IMR-90 (cell line): ENCODE data around the gene SNAP23. TPM values are rescaled to one million over a fixed set of nuclear protein-coding genes. Genes with fewer than 3 reads are reported as not detected.

Experiments
- ATAC-seq: fragments of 200-7000 bp; cut with Tn5 transposase; 2 replicates; pipeline ENCODE4 v1.9.1; 2020; ENCODE audit warnings: low read depth, mild to moderate bottlenecking, moderate library complexity
- BruUV-seq: library from RNA; stranded (reverse); fragments of 400-500 nt; replicated peaks from 2 replicates; lab custom pipeline; 2021; lab: Mats Ljungman, UMichigan
- CTCF ChIA-PET: fragments of 300-600 bp; formaldehyde crosslinking; extraction: SDS; loops from one replicate; lab custom pipeline; 2021; ENCODE audit warnings: antibody characterized with exemption; lab: Yijun Ruan, JAX
- POLR2A ChIA-PET: fragments of 300-600 bp; sonication (Branson Sonifier 250); formaldehyde crosslinking; loops from one replicate; lab custom pipeline; 2022; ENCODE audit warnings: antibody characterized with exemption; ENCODE audit not compliant: unreplicated experiment; lab: Charles Lee
- DNase-seq: peaks from one replicate; pipeline ENCODE4 v3.0.0; 2013
- H2AFZ ChIP-seq: replicated peaks from 2 replicates; pipeline ENCODE3; 2013; ENCODE audit warnings: low read length, mild to moderate bottlenecking; ENCODE audit not compliant: poor library complexity
- H2AK5ac ChIP-seq: 2 replicates; pipeline ENCODE4 v1.6.1; 2013; ENCODE audit warnings: low read depth, low read length, inconsistent platforms
- H2AK9ac ChIP-seq: replicated peaks from 2 replicates; pipeline ENCODE3; 2013; ENCODE audit warnings: mild to moderate bottlenecking, low read depth, low read length, moderate library complexity; ENCODE audit not compliant: poor library complexity
- H2BK120ac ChIP-seq: 2 replicates; pipeline ENCODE4 v1.6.1; 2013; ENCODE audit warnings: low read depth, low read length, inconsistent platforms
- H2BK15ac ChIP-seq: 3 replicates; pipeline ENCODE4 v1.6.1; 2013; ENCODE audit warnings: low read depth, low read length, inconsistent platforms
- H2BK20ac ChIP-seq: 2 replicates; pipeline ENCODE4 v1.6.1; 2013; ENCODE audit warnings: low read depth, mild to moderate bottlenecking, inconsistent platforms, low read length, moderate library complexity
- H2BK5ac ChIP-seq: 2 replicates; pipeline ENCODE4 v1.6.1; 2013; ENCODE audit warnings: mild to moderate bottlenecking, low read depth, low read length, inconsistent platforms; ENCODE audit not compliant: poor library complexity, severe bottlenecking
- H3K14ac ChIP-seq: replicated peaks from 2 replicates; pipeline ENCODE4 v1.6.1; 2013; ENCODE audit warnings: low read depth, low read length, inconsistent platforms
- H3K18ac ChIP-seq: 2 replicates; pipeline ENCODE4 v1.6.1; 2013; ENCODE audit warnings: low read depth, low read length, control low read depth
- H3K23ac ChIP-seq: 2 replicates; pipeline ENCODE4 v1.6.1; 2013; ENCODE audit warnings: low read depth, low read length, inconsistent platforms
- H3K27ac ChIP-seq: 2 replicates; pipeline ENCODE4 v1.5.1; 2013; ENCODE audit warnings: mild to moderate bottlenecking, control low read depth, low read length; ENCODE audit not compliant: insufficient read depth
- H3K27me3 ChIP-seq: 2 replicates; pipeline ENCODE4 v1.6.1; 2013; ENCODE audit warnings: low read length; ENCODE audit not compliant: control insufficient read depth, insufficient read depth
- H3K36me3 ChIP-seq: 2 replicates; pipeline ENCODE4 v1.6.1; 2013; ENCODE audit warnings: low read length, mixed read lengths; ENCODE audit not compliant: control insufficient read depth, insufficient read depth
- H3K4ac ChIP-seq: 2 replicates; pipeline ENCODE4 v1.6.1; 2013; ENCODE audit warnings: low read depth, low read length, inconsistent platforms
- H3K4me1 ChIP-seq: 2 replicates; pipeline ENCODE4 v1.6.1; 2013; ENCODE audit warnings: low read length, mixed read lengths; ENCODE audit not compliant: control insufficient read depth, insufficient read depth
- H3K4me2 ChIP-seq: 2 replicates; pipeline ENCODE4 v1.6.1; 2013; ENCODE audit warnings: low read depth, mild to moderate bottlenecking, control low read depth, low read length, moderate library complexity
- H3K4me3 ChIP-seq: 2 replicates; pipeline ENCODE4 v1.5.1; 2013; ENCODE audit warnings: low read depth, mild to moderate bottlenecking, control low read depth, low read length, moderate library complexity; ENCODE audit not compliant: insufficient read depth
- H3K56ac ChIP-seq: 2 replicates; pipeline ENCODE4 v1.6.1; 2013; ENCODE audit warnings: low read length, inconsistent platforms; ENCODE audit not compliant: insufficient read depth; ENCODE audit errors: extremely low read depth
- H3K79me1 ChIP-seq, 2 experiments: 2 replicates each; pipeline ENCODE4 v1.6.1; 2013; ENCODE audit warnings: low read length in 2 of 2, inconsistent platforms in 1 of 2, low read depth in 1 of 2
- H3K9ac ChIP-seq: 2 replicates; pipeline ENCODE4 v1.6.1; 2013; ENCODE audit warnings: low read depth, low read length, control low read depth
- H3K9me1 ChIP-seq: 2 replicates; pipeline ENCODE4 v1.6.1; 2013; ENCODE audit warnings: low read length, inconsistent platforms; ENCODE audit not compliant: insufficient read depth
- H3K9me3 ChIP-seq: 2 replicates; pipeline ENCODE4 v1.6.1; 2013; ENCODE audit warnings: low read length; ENCODE audit not compliant: control insufficient read depth, insufficient read depth
- H4K20me1 ChIP-seq: 2 replicates; pipeline ENCODE4 v1.6.1; 2013; ENCODE audit warnings: low read length, inconsistent platforms; ENCODE audit not compliant: insufficient read depth
- H4K5ac ChIP-seq: 2 replicates; pipeline ENCODE4 v1.6.1; 2013; ENCODE audit warnings: mild to moderate bottlenecking, low read depth, low read length, control low read depth
- H4K8ac ChIP-seq, 2 experiments: 2 replicates each; pipeline ENCODE4 v1.6.1; 2013; ENCODE audit warnings: low read depth in 2 of 2, low read length in 2 of 2, control low read depth in 1 of 2, inconsistent platforms in 1 of 2
- H4K91ac ChIP-seq: 2 replicates; pipeline ENCODE4 v1.6.1; 2013; ENCODE audit warnings: low read depth, low read length, inconsistent platforms; ENCODE audit not compliant: insufficient read depth
- BHLHE40 ChIP-seq: fragments of 150-350 bp; IDR thresholded peaks from 2 replicates; pipeline ENCODE4 v1.6.1; 2016; ENCODE audit warnings: mild to moderate bottlenecking, low read depth, low read length
- CHD1 ChIP-seq: IDR thresholded peaks from 2 replicates; pipeline ENCODE4 v1.6.1; 2012; ENCODE audit warnings: low read depth, low read length, improper control_type of control experiment
- FOS ChIP-seq: fragments of 150-350 bp; IDR thresholded peaks from 2 replicates; pipeline ENCODE4 v1.6.1; 2016; ENCODE audit warnings: low read depth, low read length
- MAFK ChIP-seq: IDR thresholded peaks from 2 replicates; pipeline ENCODE4 v1.6.1; 2012; ENCODE audit warnings: low read depth, low read length, improper control_type of control experiment
- MAZ ChIP-seq: IDR thresholded peaks from 2 replicates; pipeline ENCODE4 v1.6.1; 2012; ENCODE audit warnings: low read depth, mild to moderate bottlenecking, low read length, improper control_type of control experiment, moderate library complexity, borderline replicate concordance
- RAD21 ChIP-seq: IDR thresholded peaks from 2 replicates; pipeline ENCODE4 v1.6.1; 2012; ENCODE audit warnings: low read length, improper control_type of control experiment
- RCOR1 ChIP-seq: IDR thresholded peaks from 2 replicates; pipeline ENCODE4 v1.6.1; 2012; ENCODE audit warnings: mild to moderate bottlenecking, low read length, improper control_type of control experiment; ENCODE audit not compliant: insufficient replicate concordance
- RFX5 ChIP-seq: IDR thresholded peaks from 2 replicates; pipeline ENCODE4 v1.8.0; 2012; ENCODE audit warnings: low read depth, mild to moderate bottlenecking, low read length, moderate library complexity
- SMC3 ChIP-seq: fragments of 150-350 bp; IDR thresholded peaks from 2 replicates; pipeline ENCODE4 v1.6.1; 2016; ENCODE audit warnings: low read depth, mild to moderate bottlenecking, antibody characterized with exemption, low read length, moderate library complexity
- WGBS, 2 experiments: methylation state at CpG; one replicate each; pipeline versions ENCODE4 v1.1.5 to v1.1.7; 2013; ENCODE audit warnings: missing lambda C conversion rate in 2 of 2; ENCODE audit not compliant: insufficient read length in 1 of 2; ENCODE audit errors: extremely low coverage in 2 of 2; 5-methylcytosine and 5-hydroxymethylcytosine counted together
- dilution Hi-C: fragments of 300-500 bp; cut with HindIII; formaldehyde crosslinking; loops from one replicate; pipeline ENCODE4 v1.14.3; 2018; ENCODE audit warnings: low sequenced_read_pairs; ENCODE audit not compliant: unreplicated experiment
- in situ Hi-C: fragments of 300-500 bp; cut with MboI; formaldehyde crosslinking; loops from 3 replicates; pipeline ENCODE4 v1.14.3; 2019; ENCODE audit warnings: low sequenced_read_pairs, inconsistent platforms, mixed read lengths
- intact Hi-C: fragments of 100-400 bp; cut with micrococcal nuclease; formaldehyde crosslinking; loops from 2 replicates; pipeline ENCODE4 v1.10.0; 2022
- polyA plus RNA-seq, 3 experiments: library from polyadenylated mRNA; depleted of rRNA; stranded (reverse); fragments of >200 nt; gene quantifications; 2 replicates each; pipeline ENCODE4 v1.2.3, GENCODE V29; 2012; ENCODE audit warnings: low replicate concordance in 1 of 3
- total RNA-seq: library from RNA; depleted of rRNA; stranded (reverse); fragments of >200 nt; gene quantifications from 2 replicates; pipeline ENCODE4 v1.2.3, GENCODE V29; 2012
- TF ChIP-seq, protein P1 (sequence below): fragments of 150-350 bp; IDR thresholded peaks from 2 replicates; pipeline ENCODE4 v1.6.1; 2017; ENCODE audit warnings: mild to moderate bottlenecking, antibody characterized with exemption, low read length, low read depth
- TF ChIP-seq, protein P2 (sequence below): fragments of 150-350 bp; IDR thresholded peaks from 2 replicates; pipeline ENCODE4 v1.6.1; 2016; ENCODE audit warnings: low read depth, mild to moderate bottlenecking, low read length, moderate library complexity, borderline replicate concordance
- TF ChIP-seq, protein P3 (sequence below): conservative IDR thresholded peaks from 2 replicates; pipeline ENCODE4 v1.5.1; 2012; ENCODE audit warnings: mild to moderate bottlenecking, low read depth, low read length, improper control_type of control experiment

The SNAP23 gene
- total and polyA plus RNA-seq, 2 of the 4 experiments (the other 2 are of a cell fraction) = 36.0 to 45.5 TPM

DNA sequence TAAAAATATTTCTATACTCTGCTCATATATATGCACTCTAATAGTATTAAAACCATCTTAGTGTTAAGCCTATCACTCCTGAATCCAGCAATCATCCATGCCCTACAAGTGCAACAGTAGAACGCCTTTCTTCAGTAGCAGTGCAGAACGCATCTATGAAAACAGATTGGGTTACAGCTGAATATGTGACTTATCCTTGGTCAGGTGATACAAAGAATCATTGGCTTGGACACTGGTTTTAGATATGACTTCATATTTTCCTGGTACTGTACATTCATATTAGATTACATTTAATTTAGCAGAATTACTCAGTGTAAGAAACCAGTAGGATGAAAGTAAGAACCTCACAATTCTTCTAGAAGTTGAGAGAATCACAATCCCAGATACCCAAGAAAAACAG lies 47.8 kb upstream of the SNAP23 start (continued):
- no peak for TF ChIP-seq FOS
- TF ChIP-seq, protein P1, sequence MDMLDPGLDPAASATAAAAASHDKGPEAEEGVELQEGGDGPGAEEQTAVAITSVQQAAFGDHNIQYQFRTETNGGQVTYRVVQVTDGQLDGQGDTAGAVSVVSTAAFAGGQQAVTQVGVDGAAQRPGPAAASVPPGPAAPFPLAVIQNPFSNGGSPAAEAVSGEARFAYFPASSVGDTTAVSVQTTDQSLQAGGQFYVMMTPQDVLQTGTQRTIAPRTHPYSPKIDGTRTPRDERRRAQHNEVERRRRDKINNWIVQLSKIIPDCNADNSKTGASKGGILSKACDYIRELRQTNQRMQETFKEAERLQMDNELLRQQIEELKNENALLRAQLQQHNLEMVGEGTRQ = no peak
- no peak for TF ChIP-seq CHD1

DNA sequence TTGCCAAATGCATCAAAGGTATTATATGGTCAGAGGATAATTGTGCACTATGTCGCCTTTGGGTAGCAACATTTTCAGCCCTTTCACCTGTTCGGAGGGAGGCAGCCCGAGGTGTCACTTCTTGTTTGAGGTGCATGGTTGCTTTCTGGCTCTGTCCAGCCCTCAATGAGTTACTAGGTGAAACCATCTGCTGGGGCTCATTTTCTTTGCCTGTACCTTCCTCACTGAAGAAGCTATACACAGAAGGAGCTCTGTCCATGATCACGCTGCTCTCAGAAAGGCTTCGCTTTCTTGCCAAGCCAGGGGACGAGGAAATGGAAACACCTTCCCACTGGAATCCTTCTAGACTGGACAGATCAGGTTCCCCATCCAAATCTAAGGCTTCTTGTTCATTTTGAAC lies 47.2 kb upstream of the SNAP23 start:
- Histone ChIP-seq H4K20me1 (no peaks in the 10 kb centered on the region), H4K8ac (no peak overlapping the region), H3K4me1 (peaks cover 2% of the 10 kb centered on the region; the same call in 1 of the 2 replicates), H3K27ac (no peak overlapping the region), H4K5ac (no peak overlapping the region), H2AK9ac (no peak overlapping the region), H3K4me2 (no peak overlapping the region), H2BK15ac (no peak overlapping the region), H3K9me3 (no peaks in the 10 kb centered on the region), H3K23ac (no peak overlapping the region), H2BK120ac (no peak overlapping the region), H3K9ac (no peak overlapping the region), H3K27me3 (no peaks in the 10 kb centered on the region), H3K18ac (no peak overlapping the region), H3K4ac (no peak overlapping the region), H2BK5ac (no peak overlapping the region), H4K91ac (no peak overlapping the region), H3K14ac (no peak overlapping the region), H2BK20ac (no peak overlapping the region), H3K56ac (no peak overlapping the region), H2AK5ac (no peak overlapping the region), H3K79me1 (peaks cover 14 to 35% of the 10 kb centered on the region in 2 experiments), H2AFZ (no peak overlapping the region), H3K36me3 (peaks cover 44% of the 10 kb centered on the region), H3K4me3 (no peak overlapping the region), H3K9me1 (peaks cover 3% of the 10 kb centered on the region; the same call in 1 of the 2 replicates)
- no TSS peak for BruUV-seq
- WGBS, 2 experiments = 93% methylated on average over 3 of the region's 6 CpGs; no CpG with 5 or more reads in 1 of the 2 experiments
- dilution Hi-C loops (no loop called here), intact Hi-C loops (no loop called here), in situ Hi-C loops (no loop called here)
- no peak for DNase-seq
- ChIA-PET CTCF (no interaction called here), POLR2A (no interaction called here)
- ATAC-seq = no peak
- no peak for TF ChIP-seq RFX5
- no peak for TF ChIP-seq CHD1
- no peak for TF ChIP-seq MAFK
- no peak for TF ChIP-seq BHLHE40
- TF ChIP-seq, protein P2, sequence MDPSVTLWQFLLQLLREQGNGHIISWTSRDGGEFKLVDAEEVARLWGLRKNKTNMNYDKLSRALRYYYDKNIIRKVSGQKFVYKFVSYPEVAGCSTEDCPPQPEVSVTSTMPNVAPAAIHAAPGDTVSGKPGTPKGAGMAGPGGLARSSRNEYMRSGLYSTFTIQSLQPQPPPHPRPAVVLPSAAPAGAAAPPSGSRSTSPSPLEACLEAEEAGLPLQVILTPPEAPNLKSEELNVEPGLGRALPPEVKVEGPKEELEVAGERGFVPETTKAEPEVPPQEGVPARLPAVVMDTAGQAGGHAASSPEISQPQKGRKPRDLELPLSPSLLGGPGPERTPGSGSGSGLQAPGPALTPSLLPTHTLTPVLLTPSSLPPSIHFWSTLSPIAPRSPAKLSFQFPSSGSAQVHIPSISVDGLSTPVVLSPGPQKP = no peak
- TF ChIP-seq SMC3 = no peak
- TF ChIP-seq MAZ = no peak
- TF ChIP-seq RCOR1 = no peak
- no peak for TF ChIP-seq RAD21
- TF ChIP-seq, protein P1 = no peak
- TF ChIP-seq, protein P3, sequence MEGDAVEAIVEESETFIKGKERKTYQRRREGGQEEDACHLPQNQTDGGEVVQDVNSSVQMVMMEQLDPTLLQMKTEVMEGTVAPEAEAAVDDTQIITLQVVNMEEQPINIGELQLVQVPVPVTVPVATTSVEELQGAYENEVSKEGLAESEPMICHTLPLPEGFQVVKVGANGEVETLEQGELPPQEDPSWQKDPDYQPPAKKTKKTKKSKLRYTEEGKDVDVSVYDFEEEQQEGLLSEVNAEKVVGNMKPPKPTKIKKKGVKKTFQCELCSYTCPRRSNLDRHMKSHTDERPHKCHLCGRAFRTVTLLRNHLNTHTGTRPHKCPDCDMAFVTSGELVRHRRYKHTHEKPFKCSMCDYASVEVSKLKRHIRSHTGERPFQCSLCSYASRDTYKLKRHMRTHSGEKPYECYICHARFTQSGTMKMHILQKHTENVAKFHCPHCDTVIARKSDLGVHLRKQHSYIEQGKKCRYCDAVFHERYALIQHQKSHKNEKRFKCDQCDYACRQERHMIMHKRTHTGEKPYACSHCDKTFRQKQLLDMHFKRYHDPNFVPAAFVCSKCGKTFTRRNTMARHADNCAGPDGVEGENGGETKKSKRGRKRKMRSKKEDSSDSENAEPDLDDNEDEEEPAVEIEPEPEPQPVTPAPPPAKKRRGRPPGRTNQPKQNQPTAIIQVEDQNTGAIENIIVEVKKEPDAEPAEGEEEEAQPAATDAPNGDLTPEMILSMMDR = no peak
- no peak for TF ChIP-seq FOS
